ENCODE data around the gene GRHPR.

GRHPR gene

GRCh38 chr9:37430841-37431597 is 8.5 kb downstream of the GRHPR start:
- Histone ChIP-seq H3K4me3 (ENCODE audit: insufficient read depth, low read length, poor library complexity, severe bottlenecking) (no peak overlapping the region), H2AFZ (ENCODE audit: low read depth, low read length, severe bottlenecking) (no peak overlapping the region), H3K27ac (ENCODE audit: low read depth, low read length) (no peak overlapping the region), H3K9ac (ENCODE audit: low read length) (no peak overlapping the region), H4K20me1 (ENCODE audit: low read depth, low read length) (no peaks in the 10 kb centered on the region), H3K36me3 (ENCODE audit: low read length) (peaks cover 4% of the 10 kb centered on the region; the same call in 1 of the 2 replicates), H3K27me3 (ENCODE audit: low read length) (no peaks in the 10 kb centered on the region), H3F3A (ENCODE audit: insufficient read depth) (no peaks in the 10 kb centered on the region), H3K79me2 (ENCODE audit: insufficient read depth, low read length) (peaks cover 10% of the 10 kb centered on the region; the same call in 1 of the 2 replicates), H3K4me2 (ENCODE audit: low read depth, low read length, poor library complexity, severe bottlenecking) (no peak overlapping the region), H3K9me3 (ENCODE audit: insufficient read depth, low read length) (no peaks in the 10 kb centered on the region), H3K9me2 (replicated peaks; ENCODE audit: insufficient read depth, low read length) (no peaks in the 10 kb centered on the region)
- no peak for TF ChIP-seq CTCF (IDR thresholded peaks at IDR 0.05; ENCODE audit: insufficient read depth, low read length, poor library complexity, severe bottlenecking)
- no peak for TF ChIP-seq EZH2phosphoT487 (conservative IDR thresholded peaks at IDR 0.05; ENCODE audit: low read length)

GRCh38 chr9:37432020-37432419 is 9.5 kb downstream of the GRHPR start:
- Histone ChIP-seq H3K9ac (ENCODE audit: low read length) (no peak overlapping the region), H3K27ac (ENCODE audit: low read depth, low read length) (no peak overlapping the region), H3K9me2 (replicated peaks; ENCODE audit: insufficient read depth, low read length) (no peaks in the 10 kb centered on the region), H3F3A (ENCODE audit: insufficient read depth) (0 out of 2 replicates have a peak, but pooled peaks cover 1% of the 10 kb centered on the region), H3K4me3 (ENCODE audit: insufficient read depth, low read length, poor library complexity, severe bottlenecking) (no peak overlapping the region), H3K36me3 (ENCODE audit: low read length) (peaks cover 6% of the 10 kb centered on the region), H3K27me3 (ENCODE audit: low read length) (no peaks in the 10 kb centered on the region), H4K20me1 (ENCODE audit: low read depth, low read length) (no peaks in the 10 kb centered on the region; the same call in 1 of the 2 replicates), H2AFZ (ENCODE audit: low read depth, low read length, severe bottlenecking) (no peak overlapping the region), H3K9me3 (ENCODE audit: insufficient read depth, low read length) (no peaks in the 10 kb centered on the region), H3K79me2 (ENCODE audit: insufficient read depth, low read length) (peaks cover 10% of the 10 kb centered on the region; the same call in 1 of the 2 replicates), H3K4me2 (ENCODE audit: low read depth, low read length, poor library complexity, severe bottlenecking) (no peak overlapping the region)
- no peak for TF ChIP-seq CTCF (IDR thresholded peaks at IDR 0.05; ENCODE audit: insufficient read depth, low read length, poor library complexity, severe bottlenecking)
- TF ChIP-seq EZH2phosphoT487 (conservative IDR thresholded peaks at IDR 0.05; ENCODE audit: low read length), result no peak

- no peaks in the 10 kb centered on the region; the same call in 1 of the 2 replicates for H4K20me1 ChIP-seq (ENCODE audit: low read depth, low read length)
- H3K79me2 ChIP-seq (ENCODE audit: insufficient read depth, low read length), result peaks cover 24% of the 10 kb centered on the region; the same call in 1 of the 2 replicates
- TF ChIP-seq CTCF (IDR thresholded peaks at IDR 0.05; ENCODE audit: insufficient read depth, low read length, poor library complexity, severe bottlenecking) (no peak), EZH2phosphoT487 (conservative IDR thresholded peaks at IDR 0.05; ENCODE audit: low read length) (no peak)
- H2AFZ ChIP-seq (ENCODE audit: low read depth, low read length, severe bottlenecking), result no peak overlapping the region
- H3K4me2 ChIP-seq (ENCODE audit: low read depth, low read length, poor library complexity, severe bottlenecking), result no peak overlapping the region
- H3K36me3 ChIP-seq (ENCODE audit: low read length), result peaks cover 21% of the 10 kb centered on the region
- no peaks in the 10 kb centered on the region for H3K9me3 ChIP-seq (ENCODE audit: insufficient read depth, low read length)
- peaks cover 10% of the 10 kb centered on the region; the same call in 1 of the 2 replicates for H3F3A ChIP-seq (ENCODE audit: insufficient read depth)
- no peak overlapping the region for H3K27ac ChIP-seq (ENCODE audit: low read depth, low read length)
- H3K9ac ChIP-seq (ENCODE audit: low read length), result no peak overlapping the region
- H3K9me2 ChIP-seq (replicated peaks; ENCODE audit: insufficient read depth, low read length), result no peaks in the 10 kb centered on the region
- no peaks in the 10 kb centered on the region for H3K27me3 ChIP-seq (ENCODE audit: low read length)
- H3K4me3 ChIP-seq (ENCODE audit: insufficient read depth, low read length, poor library complexity, severe bottlenecking), result no peak overlapping the region
Observed at GRCh38 chr9:37433867-37434371, 11.4 kb downstream of the GRHPR start.
